ENCODE data around the gene DKK2. TPM values are rescaled to one million over a fixed set of nuclear protein-coding genes. Genes with fewer than 3 reads are reported as not detected.

DKK2 gene, protein sequence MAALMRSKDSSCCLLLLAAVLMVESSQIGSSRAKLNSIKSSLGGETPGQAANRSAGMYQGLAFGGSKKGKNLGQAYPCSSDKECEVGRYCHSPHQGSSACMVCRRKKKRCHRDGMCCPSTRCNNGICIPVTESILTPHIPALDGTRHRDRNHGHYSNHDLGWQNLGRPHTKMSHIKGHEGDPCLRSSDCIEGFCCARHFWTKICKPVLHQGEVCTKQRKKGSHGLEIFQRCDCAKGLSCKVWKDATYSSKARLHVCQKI
- total RNA-seq: 0.77 TPM
- long read RNA-seq, partial matches to known transcripts: 0 of 1 reads
- long read RNA-seq, other reads (novel, unspliced or antisense): 0 of 1 reads

DNA sequence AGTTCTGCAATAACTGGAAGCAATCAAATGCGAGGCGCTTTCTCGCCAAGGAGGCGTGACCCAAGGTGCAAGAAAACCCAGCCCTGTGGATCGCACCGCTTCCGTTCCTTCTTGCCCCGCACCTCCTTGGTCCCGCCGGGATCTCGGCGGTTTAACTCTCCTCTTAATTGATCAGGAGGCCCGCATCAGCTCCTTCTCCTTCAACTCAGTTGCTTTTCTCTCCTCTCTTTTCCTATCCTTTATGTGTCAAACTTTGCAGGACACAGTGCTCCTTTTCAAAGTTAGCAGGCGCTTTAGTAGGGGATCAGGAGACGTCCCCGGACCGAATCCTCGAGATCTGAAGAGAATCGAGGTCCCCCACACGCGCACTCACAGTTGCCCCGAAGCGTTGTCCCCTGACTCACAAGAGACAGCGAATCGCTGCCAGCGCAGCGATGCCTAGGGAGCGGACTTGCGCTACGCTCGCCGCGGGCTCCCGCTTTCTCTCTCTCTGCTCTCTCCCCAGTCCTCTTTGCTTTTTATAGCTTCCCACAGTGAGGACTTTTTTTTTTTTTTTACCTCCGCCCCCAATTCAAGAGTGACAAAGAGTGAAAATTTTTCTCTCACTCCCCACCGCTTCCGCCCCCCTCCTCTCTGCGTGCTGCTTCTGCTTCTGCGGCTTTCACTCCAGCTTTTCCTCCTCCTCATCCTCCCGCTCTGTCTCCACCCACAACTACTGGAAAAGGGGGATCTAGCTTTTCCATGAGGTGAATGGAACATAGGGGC, at the start of gene DKK2:
DKK2 (minus strand) TSS at position 495 of the 765 bp plus-strand sequence. CDS start 722 bp downstream, outside the sequence.
- DNase-seq (ENCODE audit: low spot score): no peak

DNA sequence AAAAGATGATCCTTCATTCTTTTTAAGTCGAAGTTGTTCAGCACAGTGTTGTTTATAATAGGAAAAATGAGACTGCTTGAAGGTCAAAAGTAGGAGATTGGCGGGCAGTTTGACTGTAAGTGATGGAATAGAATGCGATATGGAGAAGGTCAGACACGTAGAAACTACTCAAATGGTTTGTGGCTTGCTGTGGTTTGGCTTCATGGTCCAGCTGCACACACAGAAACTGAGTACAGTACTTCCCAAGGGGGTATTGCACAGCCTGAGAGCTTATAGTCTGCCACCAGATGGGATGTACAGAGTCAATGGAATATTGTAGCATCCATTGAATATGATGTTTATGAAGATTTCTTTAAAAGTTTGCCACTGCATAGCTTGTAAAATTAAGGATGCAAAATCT, 41.1 kb upstream of the DKK2 start:
- DNase-seq (ENCODE audit: low spot score): no peak

DNA sequence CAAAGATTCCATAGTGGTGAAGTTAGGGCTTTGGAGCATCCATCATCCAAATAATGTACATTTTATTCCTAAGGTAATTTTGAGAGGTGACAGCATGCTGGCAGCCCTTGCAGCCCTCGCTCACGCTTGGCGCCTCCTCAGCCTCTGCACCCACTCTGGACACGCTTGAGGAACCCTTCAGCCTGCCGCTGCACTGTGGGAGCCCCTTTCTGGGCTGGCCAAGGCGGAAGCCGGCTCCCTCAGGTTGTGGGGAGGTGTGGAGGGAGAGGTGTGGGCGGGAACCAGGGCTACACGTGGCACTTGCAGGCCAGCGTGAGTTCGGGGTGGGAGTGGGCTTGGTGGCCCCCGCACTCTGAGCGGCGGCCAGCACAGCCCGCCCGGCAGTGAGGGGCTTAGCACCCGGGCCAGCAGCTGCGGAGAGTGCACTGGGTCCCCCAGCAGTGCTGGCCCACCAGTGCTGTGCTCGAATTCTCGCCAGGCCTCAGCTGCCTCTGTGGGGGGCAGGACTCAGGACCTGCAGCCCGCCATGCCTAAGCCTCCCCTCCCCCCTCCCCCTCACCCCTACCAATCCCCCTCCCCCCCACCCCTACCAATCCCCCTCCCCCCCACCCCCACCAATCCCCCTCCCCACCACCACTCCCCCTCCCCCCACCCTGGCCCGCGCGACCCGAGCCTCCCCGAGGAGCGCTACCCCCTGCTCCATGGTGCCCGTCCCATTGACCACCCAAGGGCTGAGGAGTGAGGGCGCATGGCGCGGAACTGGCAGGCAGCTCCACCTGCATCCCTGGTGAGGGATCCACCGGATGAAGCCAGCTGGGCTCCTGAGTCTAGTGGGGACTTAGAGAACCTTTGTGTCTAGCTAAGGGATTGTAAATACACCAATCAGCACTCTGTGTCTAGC, 37.0 kb upstream of the DKK2 start:
- no peak for DNase-seq (ENCODE audit: low spot score)

DNA sequence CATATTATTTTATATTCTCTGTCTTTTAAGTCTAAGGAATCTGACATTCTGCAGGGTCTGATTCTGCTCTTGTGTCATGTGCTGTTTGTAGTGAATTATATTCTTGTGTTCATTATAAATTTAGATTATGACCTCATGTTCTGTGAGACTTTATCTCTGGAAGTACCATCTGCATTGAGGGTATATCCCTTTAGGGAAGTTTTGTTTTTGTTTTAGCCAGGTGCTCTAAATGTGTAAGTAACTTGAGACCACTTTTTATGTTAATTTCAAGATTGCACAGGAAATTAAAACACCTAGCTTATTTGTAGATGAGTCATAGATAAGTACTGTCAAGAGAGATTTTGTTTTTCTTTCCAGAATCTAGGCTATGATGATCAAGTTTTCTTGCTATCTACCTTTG, 35.0 kb upstream of the DKK2 start:
- DNase-seq (ENCODE audit: low spot score): no peak

DNA sequence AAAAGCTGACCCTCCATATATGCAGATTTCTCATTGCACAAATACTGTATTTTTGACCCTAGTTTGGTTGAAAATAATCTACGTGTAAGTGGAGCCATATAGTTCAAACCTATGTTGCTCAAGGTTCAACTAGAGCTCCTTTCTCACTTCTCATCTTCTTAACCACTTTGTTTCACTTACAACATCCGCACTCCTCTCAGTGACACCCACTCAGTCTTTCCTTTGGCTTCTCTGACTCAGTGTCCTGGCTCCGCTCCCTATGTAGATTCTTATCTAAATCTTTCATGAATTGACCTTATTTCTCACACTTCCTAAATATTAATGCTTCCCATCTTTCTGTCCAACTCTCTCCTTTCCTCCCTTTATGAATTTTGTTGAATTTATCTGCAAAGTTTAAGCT, 32.9 kb upstream of the DKK2 start:
- DNase-seq (ENCODE audit: low spot score): no peak

DNA sequence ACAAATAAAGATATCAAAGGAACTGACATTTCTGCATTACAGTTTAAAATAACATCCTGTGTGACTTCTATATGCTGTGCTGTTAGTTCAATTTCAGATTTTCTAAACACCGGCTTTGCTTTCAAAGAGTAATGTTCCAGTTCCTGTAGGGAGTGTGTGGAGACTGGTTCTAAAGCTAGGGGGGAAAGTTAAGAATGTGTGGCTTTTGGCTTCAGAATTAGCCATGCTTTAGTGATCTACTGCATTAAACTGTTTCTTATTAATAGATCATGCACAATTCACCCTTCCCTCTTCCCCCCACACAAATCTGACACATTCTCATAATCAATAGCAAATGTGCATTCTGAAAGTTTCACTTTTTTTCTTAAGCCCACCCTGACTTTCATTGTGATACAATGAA, 32.0 kb upstream of the DKK2 start:
- DNase-seq (ENCODE audit: low spot score): no peak

DNA sequence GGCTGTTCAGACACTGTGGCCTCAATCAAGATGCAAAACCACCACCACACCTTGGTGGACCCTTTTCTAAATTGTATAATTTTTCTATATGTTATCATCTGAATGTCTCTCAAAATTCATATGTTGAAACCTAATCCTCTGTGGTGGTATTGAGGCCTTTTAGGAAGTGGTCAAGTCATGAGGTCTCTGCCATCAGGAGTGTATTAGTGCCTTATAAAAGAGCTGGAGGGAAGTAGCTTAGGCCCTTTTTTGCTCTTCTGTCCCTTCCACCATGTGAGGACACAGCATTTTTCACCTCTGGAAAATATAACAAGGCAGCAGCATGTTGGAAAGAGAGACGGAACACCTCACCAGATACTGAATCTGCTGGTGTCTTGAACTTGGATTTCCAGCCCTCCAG, 30.5 kb upstream of the DKK2 start:
- DNase-seq (ENCODE audit: low spot score): no peak

DNA sequence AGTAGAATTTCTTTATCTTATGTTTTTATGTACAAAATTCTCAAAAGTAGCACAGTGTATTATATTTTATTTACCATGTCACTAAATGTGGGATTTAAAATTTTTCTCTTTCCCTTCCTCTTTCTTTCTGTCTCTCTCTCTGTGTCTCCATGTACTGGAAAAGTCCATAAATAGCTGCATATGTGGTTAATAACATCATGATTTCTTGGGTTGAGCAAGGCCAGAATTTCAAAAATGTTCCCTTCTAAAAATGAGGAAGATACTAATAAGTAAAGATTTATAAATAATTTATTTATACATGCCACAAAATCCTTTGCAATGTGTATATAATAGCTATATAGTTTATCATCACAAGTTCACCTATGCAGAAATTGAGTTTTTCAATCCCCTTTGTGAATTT, 29.1 kb upstream of the DKK2 start:
- DNase-seq (ENCODE audit: low spot score): no peak

DNA sequence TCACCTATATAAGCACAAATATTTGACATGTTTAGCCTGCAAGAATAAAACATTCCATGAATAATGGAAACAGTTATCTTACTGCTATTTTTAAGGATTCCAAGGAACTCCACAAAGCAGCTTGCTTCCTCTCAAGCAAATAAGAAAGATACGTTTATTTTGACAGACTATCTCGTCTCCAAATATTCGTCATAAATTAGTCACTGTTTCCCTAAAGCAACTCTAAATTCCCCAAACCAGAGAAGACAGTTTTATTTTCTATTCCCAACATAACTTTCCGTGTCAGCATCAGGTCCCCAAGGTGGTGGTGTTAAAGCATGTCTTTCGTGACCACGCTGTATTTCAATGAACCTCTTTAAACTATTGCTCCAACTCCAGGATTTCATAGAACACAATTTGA, 24.3 kb upstream of the DKK2 start:
- DNase-seq (ENCODE audit: low spot score): no peak

DNA sequence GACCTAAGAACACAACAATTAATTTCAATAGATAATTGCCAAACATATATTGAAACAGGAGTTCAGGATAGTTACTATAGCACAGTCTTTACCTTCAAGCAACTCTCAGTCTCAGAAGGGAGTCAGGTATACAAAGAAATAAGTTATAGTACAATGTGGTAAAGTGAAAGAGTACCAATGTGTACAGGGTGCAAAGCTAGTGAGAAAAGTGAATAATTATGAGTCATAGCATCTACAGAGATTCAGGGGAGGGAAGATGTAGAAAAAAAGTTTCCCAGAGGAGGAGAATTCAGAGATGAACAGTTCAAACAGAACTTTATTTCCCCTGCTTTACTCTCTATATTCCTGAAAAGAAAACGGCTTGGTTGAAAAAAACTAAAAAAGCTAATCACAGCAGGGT, 22.7 kb upstream of the DKK2 start:
- DNase-seq (ENCODE audit: low spot score): no peak

DNA sequence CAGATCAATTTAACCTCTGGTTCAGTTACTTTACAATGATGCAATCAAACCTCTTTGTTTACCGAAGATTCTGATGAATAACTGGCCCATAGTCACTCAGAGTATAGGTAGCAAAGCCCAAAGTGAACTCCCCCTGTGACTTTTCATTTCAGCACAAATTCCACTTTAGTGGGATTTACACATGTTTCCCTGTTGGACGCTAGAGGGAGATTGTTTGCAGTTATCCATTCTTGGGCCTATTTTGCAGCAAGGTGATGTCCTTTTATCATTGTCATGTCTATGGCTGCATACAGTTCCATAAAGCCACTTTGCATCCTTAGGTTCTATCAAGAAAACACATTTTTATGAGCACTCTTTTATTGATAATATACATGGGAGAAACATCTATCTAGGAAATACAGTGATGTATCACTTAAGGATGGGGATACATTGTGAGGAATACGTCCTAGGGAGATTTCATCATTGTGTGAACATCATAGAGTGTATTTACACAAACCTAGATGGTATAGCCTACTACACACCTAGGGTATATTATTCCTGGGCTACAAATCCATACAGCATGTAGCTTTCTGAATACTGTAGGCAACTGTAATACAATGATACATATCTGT, 14.5 kb upstream of the DKK2 start:
- no peak for DNase-seq (ENCODE audit: low spot score)

DNA sequence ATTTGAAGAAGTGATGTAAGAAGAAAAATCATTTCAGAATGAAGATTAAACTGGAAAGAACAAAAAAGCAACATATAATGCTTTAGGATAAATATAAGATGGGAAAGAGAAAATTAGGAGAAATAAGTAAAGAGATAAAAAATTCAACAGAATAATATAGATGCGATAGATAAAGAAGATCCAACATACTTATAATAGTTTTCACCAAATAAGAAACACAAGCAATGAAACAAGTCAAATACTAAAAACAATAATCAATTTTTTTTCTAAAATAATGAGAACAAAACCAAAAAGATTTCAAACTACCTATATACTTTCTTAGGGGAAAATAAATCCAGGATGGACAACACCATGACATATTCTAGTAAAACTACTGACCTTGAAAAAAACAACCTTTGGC, 10.1 kb upstream of the DKK2 start:
- no peak for DNase-seq (ENCODE audit: low spot score)

DNA sequence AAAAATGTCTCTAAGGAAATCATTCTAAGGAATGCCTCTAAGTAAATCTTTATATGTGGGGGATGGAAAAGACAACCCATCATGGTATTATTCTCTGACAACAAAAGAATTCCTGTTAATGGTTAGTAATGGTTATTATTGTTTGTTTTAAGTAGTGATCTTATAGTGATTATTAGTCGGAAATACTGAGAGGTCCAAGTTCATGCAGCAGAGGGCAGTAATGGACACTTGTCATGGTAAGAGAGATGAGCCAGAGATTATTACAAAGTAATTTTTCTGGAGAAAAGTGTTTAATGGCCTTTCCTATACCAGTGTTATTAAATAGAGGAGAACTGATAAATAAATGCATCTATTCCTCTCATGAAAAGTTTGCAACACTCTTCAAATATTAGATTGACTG, 8.1 kb upstream of the DKK2 start:
- no peak for DNase-seq (ENCODE audit: low spot score)

DNA sequence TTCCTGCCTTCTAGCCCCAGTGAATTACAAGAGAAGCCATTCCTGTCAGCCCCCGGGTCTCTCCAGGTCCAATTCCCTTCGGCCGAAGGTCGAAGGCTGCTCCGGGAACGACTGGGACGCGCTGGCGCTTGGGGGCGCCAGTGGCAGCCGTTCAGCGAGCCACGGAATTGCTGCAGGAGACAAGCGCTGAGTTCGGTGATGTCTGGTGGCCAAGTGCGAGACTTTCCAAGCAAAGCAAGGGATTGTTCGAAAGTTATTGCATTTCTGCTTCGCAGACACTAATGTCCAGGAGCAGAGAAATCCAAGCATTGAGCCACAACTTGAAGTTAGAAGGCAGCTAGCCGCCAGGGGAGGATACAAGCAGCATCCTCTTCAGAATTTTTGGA, 1.1 kb upstream of the DKK2 start:
- no peak for DNase-seq (ENCODE audit: low spot score)

DNA sequence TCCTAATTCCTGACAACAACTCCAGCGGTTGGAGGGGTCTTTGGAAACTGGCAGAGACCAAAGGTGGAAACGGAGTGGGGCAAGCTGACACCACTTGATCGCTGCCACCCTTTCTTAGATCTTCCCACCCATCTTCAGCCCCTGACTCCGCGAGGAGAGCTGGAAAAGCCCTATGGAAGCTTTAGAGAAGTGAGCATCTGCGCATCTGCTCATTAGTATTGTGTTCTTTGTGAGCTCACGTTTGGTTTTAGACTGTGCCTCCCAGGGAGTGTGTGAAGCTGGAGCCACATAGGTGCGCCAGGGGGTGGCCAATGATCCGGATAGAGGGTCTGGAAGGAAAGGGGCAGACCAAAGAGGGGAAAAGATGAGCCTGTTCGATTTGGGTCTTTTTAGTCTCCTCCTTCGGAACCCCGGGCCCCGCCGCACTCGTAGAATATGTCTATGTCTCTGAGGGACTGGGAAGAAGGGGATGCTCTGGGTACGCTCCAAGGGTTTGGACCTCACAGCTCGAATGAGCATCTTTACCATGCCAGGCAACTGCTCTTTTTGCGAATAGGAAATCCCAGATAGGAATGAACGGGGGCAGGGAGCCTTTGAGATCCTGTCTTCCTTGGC, 578 bp upstream of the DKK2 start:
- no peak for DNase-seq (ENCODE audit: low spot score)

DNA sequence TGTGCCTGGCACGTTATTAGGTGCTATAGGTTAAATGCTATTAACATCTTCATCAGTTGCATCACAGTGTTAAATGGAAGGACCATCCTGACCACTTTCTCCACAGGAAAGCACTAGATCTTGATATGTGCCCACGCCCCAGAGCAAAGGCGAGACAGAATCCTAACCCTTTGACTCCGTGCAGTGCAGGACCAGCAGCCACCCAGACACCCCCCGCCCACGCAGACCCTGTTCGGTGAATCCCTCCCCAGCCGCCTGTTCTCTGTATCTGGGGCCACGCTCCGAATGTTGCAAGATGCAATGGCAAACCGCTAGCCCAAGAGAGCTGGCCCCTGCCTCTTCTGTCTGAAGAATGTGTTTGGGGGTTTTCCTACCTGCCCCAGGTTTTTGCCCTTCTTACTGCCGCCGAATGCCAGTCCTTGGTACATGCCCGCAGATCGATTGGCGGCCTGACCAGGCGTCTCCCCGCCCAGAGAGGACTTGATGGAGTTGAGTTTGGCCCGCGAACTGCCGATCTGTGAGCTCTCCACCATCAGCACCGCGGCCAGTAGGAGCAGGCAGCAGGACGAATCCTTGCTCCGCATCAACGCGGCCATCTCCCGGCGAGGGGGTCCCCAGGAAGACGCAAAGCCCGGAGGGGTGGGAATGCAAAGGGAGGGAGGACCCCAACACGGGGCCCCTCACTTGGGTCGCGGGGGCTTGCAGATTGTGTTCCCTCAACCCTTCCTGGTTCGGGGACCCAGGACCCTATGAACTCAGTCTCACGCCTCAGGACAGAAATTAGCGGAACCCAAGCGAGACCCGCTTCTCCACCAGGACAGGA, 906 bp downstream of the DKK2 start:
- no peak for DNase-seq (ENCODE audit: low spot score)

DNA sequence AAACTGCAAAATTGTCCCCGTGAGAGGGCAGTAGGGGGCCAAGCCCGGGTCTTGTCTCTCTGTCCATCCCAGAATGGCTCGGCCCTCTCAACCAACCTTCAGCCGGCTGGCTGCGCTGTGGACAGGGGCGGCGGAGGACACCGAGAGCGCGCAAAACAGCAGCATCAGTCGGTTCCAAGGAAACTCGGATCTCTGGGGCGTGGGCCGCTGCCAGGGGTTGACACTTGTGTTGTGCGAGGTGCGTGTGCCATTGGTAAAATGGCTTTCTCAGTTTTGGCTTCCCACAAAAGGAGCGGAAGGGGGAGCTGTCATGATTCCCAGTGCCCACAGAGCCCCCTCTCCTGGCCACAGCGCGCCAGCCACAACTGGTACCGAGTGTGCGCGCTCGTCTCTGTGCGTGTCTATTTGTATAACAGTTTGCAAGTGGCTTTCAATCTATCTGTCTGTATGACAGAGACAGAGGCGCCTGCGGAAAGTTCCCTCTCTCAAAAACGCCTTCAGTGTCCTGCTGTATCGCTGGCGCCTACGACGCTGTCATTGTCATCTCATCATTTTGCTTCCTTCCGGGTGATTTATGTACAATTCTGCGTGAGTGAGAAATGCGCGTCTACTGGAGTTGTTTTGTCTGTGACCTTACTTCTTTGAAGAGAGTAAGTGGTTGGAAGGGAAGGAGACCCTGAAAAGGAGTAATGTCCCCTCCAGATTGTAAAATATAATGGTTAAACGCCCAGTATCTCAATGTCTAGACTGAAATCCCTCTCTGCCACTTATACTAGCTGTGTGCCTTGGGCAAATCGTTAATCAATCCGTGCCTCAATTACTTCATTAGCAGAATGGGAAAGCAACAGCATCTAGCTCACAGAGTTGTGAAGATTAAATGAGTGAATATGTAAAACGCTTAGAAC, 1.8 kb downstream of the DKK2 start:
- DNase-seq (ENCODE audit: low spot score): no peak

DNA sequence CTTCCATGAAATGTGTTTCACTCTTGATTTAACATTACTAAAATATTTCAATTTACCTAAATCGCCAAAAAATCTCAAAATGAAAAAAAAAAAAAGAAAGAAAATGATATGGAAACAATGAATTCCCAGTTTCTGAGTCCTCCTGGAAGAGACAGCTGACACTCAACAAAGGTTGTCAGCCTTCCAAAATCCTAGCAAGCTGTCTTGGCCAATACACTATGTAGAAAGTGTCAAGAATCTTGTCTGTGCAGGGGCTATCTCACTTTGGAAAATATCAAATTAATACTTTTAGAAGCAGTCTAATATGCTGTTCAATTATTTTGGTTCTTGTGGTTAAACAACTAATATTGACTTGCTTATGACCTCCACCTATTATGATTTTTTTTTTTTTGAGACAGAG, 8.7 kb downstream of the DKK2 start:
- DNase-seq (ENCODE audit: low spot score): no peak

DNA sequence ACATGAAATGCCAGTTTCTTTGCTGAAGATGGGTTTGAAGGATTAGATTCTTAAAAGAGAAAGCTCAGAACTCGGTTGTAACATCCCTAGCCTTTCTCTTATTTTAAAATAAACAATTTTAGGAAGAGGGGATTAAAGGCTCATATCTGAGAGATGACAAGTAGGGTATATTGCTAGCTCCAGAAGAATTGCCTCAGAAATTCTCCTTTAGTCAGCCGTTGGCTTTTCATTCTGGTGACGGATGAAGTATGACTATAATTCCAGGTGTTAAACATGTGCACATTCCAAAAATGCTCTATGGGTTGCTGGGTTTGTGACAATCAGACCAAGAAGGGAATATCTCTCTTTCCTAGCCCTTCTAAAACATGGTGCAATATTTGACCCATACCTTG, 17.8 kb downstream of the DKK2 start:
- DNase-seq (ENCODE audit: low spot score): no peak
